ENCODE data around the gene IFNAR1. TPM values are rescaled to one million over a fixed set of nuclear protein-coding genes. Genes with fewer than 3 reads are reported as not detected.

IFNAR1 gene
- polyA plus RNA-seq, 1 donor: 26.7 TPM

DNA sequence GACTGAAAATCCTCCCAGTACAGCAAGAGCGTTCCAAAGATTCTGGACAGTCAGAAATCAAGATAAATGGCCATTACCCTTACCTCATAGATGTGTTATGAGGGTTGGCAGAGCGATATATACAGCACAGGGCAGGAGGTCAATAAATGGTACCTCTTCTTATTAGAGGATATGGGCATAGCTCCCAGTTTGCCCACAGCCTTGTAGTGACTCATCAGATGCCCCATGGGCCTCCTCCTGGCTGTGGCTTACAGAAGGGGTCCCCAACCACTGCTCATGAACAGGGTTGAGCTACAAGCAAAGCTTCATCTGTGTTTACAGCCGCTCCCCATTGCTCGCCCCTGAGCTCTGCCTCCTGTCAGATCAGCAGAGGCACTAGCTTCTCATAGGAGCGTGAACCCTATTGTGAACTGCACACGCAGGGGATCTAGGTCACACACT, 71.1 kb downstream of the IFNAR1 start:
- Histone ChIP-seq H3K27ac (ENCODE audit: low read length) (no peak overlapping the region), H3K27me3 (ENCODE audit: control insufficient read depth, insufficient read depth, low read length) (no peaks in the 10 kb centered on the region), H3K4me1 (ENCODE audit: control insufficient read depth, insufficient read depth, low read length) (no peaks in the 10 kb centered on the region), H3K9me3 (ENCODE audit: control insufficient read depth, low read depth, low read length) (no peaks in the 10 kb centered on the region), H3K36me3 (ENCODE audit: control insufficient read depth, insufficient read depth, low read length) (no peaks in the 10 kb centered on the region), H3K4me3 (ENCODE audit: low read length) (no peak overlapping the region)
- no CpG with 5 or more reads among the region's 6 CpGs for WGBS (ENCODE audit: insufficient coverage, low lambda C conversion rate)
- DNase-seq: no peak

DNA sequence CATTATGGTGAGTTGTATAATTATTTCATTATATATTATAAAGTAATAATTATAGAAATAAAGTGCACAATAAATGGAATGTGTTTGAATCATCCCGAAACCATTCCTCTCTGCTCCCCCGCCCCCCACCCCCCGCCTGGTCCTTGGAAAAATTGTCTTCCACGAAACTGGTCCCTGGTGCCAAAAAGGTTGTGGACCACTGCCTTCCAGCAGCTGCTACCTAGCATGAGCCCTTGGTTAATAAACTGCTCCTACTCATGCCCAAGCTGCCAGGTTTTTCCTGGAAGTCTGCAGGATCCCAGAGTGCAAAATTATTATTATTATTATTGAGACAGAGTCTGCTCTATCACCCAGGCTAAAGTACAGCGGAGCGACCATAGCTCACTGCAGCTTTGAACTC, 71.7 kb downstream of the IFNAR1 start:
- H3K9me3 ChIP-seq (ENCODE audit: control insufficient read depth, low read depth, low read length): no peaks in the 10 kb centered on the region
- no peak overlapping the region for H3K4me3 ChIP-seq (ENCODE audit: low read length)
- no peaks in the 10 kb centered on the region for H3K27me3 ChIP-seq (ENCODE audit: control insufficient read depth, insufficient read depth, low read length)
- WGBS (ENCODE audit: insufficient coverage, low lambda C conversion rate): no CpG with 5 or more reads among the region's 6 CpGs
- DNase-seq: no peak
- no peak overlapping the region for H3K27ac ChIP-seq (ENCODE audit: low read length)
- H3K4me1 ChIP-seq (ENCODE audit: control insufficient read depth, insufficient read depth, low read length): no peaks in the 10 kb centered on the region
- no peaks in the 10 kb centered on the region for H3K36me3 ChIP-seq (ENCODE audit: control insufficient read depth, insufficient read depth, low read length)

DNA sequence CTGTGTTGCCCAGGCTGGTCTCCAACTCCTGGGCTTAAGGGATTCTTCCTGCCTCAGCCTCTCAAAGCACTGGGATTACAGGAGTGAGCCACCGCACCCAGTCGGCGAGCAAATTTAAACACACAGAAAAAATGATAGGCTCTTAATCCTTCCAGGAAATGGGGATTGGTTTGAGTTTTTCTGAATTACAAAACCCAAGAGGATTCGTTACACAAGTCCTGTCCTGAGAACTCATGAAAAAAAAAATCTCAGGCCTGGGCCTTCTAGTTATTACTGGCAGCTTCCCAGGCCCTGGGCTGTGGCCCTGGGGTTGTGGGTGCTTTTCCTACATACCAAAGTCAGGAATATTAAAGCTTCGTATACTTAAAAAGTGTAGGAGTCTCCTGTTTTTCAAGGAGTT, 72.2 kb downstream of the IFNAR1 start:
- H3K36me3 ChIP-seq (ENCODE audit: control insufficient read depth, insufficient read depth, low read length): no peaks in the 10 kb centered on the region
- H3K4me3 ChIP-seq (ENCODE audit: low read length): no peak overlapping the region
- no peaks in the 10 kb centered on the region for H3K4me1 ChIP-seq (ENCODE audit: control insufficient read depth, insufficient read depth, low read length)
- DNase-seq: no peak
- no peaks in the 10 kb centered on the region for H3K9me3 ChIP-seq (ENCODE audit: control insufficient read depth, low read depth, low read length)
- no peak overlapping the region for H3K27ac ChIP-seq (ENCODE audit: low read length)
- no peaks in the 10 kb centered on the region for H3K27me3 ChIP-seq (ENCODE audit: control insufficient read depth, insufficient read depth, low read length)
- WGBS (ENCODE audit: insufficient coverage, low lambda C conversion rate): no CpG with 5 or more reads among the region's 5 CpGs

GRCh38 chr21:33397717-33398116, 72.9 kb downstream of the IFNAR1 start:
- Histone ChIP-seq H3K36me3 (ENCODE audit: control insufficient read depth, insufficient read depth, low read length) (no peaks in the 10 kb centered on the region), H3K27ac (ENCODE audit: low read length) (no peak overlapping the region), H3K9me3 (ENCODE audit: control insufficient read depth, low read depth, low read length) (no peaks in the 10 kb centered on the region), H3K4me3 (ENCODE audit: low read length) (no peak overlapping the region), H3K27me3 (ENCODE audit: control insufficient read depth, insufficient read depth, low read length) (no peaks in the 10 kb centered on the region), H3K4me1 (ENCODE audit: control insufficient read depth, insufficient read depth, low read length) (no peaks in the 10 kb centered on the region)
- no peak for DNase-seq
- whole genome bisulfite sequencing (ENCODE audit: insufficient coverage, low lambda C conversion rate): no CpG with 5 or more reads among the region's 3 CpGs

DNA sequence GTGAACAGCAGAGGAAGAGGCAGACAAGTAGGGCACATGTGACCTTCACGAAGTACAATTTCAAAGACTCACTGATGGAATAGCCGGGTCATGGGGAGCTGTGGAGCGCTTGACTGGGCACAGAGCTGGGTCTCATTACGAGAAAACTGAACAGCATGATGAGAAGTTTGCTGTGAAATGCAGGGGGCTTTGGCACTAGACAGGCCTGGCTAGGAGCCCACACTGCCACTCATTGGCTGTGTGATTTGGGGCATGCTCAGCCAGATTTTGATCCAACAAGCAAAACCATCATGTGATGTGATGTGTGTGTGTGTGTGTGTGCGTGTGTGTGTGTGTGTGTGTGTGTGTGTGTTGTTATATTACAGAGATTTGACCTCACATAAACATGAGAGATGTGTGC, 73.6 kb downstream of the IFNAR1 start:
- Histone ChIP-seq H3K9me3 (ENCODE audit: control insufficient read depth, low read depth, low read length) (no peaks in the 10 kb centered on the region), H3K36me3 (ENCODE audit: control insufficient read depth, insufficient read depth, low read length) (no peaks in the 10 kb centered on the region), H3K27me3 (ENCODE audit: control insufficient read depth, insufficient read depth, low read length) (no peaks in the 10 kb centered on the region), H3K4me3 (ENCODE audit: low read length) (no peak overlapping the region), H3K4me1 (ENCODE audit: control insufficient read depth, insufficient read depth, low read length) (no peaks in the 10 kb centered on the region), H3K27ac (ENCODE audit: low read length) (no peak overlapping the region)
- DNase-seq: no peak
- WGBS (ENCODE audit: insufficient coverage, low lambda C conversion rate): no CpG with 5 or more reads among the region's 5 CpGs

GRCh38 chr21:33401630-33401992, 76.8 kb downstream of the IFNAR1 start:
- Histone ChIP-seq H3K4me3 (ENCODE audit: low read length) (no peak overlapping the region), H3K4me1 (ENCODE audit: control insufficient read depth, insufficient read depth, low read length) (peaks cover 14% of the 10 kb centered on the region), H3K27me3 (ENCODE audit: control insufficient read depth, insufficient read depth, low read length) (no peaks in the 10 kb centered on the region), H3K27ac (ENCODE audit: low read length) (no peak overlapping the region), H3K9me3 (ENCODE audit: control insufficient read depth, low read depth, low read length) (no peaks in the 10 kb centered on the region), H3K36me3 (ENCODE audit: control insufficient read depth, insufficient read depth, low read length) (no peaks in the 10 kb centered on the region)
- no peak for DNase-seq
- no CpG with 5 or more reads among the region's 6 CpGs for WGBS (ENCODE audit: insufficient coverage, low lambda C conversion rate)

DNA sequence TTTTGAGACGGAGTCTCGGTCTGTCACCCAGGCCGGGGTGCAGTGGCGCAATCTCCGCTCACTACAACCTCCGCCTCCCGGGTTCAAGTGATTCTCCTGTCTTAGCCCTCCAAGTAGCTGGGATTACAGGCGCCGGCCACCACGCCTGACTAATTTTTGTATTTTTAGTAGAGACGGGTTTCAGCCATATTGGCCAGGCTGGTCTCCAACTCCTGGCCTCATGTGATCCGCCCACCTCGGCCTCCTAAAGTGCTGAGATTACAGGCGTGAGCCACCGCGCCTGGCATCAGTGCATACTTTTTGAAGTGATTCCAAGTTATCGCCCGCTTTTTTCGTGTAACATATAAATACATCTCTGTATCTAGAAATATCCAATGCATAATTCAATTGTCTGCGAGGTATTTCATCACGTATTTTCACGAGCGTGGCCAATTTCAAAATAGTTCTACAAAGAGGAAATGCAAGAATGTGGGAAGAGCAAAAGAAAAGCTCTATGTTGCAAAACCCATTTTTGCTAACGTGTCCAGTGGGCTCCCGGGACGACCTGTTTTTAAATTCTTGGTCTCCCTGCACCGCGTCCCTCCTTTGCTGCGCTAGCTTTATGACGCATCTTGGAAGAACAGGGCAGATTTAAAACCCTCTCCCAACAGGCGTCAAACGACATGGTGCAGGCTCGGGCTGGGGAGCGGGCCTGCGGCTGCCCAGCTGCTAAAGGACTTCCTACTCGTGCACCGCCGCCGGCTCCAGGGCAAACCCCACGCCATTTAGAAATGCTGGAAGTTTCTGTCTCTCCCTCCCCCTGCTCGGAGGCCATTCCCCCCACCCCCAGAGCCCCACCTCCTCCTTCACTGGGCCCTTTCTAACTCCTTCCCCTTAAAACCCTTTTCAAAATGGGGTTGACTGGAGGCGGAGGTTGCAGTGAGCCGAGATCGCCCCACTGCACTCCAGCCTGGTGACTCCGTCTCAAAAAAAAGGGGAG, 77.5 kb downstream of the IFNAR1 start:
- no peaks in the 10 kb centered on the region for H3K27me3 ChIP-seq (ENCODE audit: control insufficient read depth, insufficient read depth, low read length)
- H3K27ac ChIP-seq (ENCODE audit: low read length): peak overlapping the region; percentile 74
- H3K36me3 ChIP-seq (ENCODE audit: control insufficient read depth, insufficient read depth, low read length): no peaks in the 10 kb centered on the region
- H3K4me3 ChIP-seq (ENCODE audit: low read length): peak overlapping the region; percentile 53
- H3K9me3 ChIP-seq (ENCODE audit: control insufficient read depth, low read depth, low read length): no peaks in the 10 kb centered on the region
- peaks cover 20% of the 10 kb centered on the region for H3K4me1 ChIP-seq (ENCODE audit: control insufficient read depth, insufficient read depth, low read length)
- peak in 1 of 2 donors; percentile 65 for DNase-seq
- 100% methylated on average over 3 of the region's 45 CpGs for WGBS (ENCODE audit: insufficient coverage, low lambda C conversion rate)

- Histone ChIP-seq H3K4me3 (ENCODE audit: low read length) (peak within 1 kb of the TSS; percentile 85), H3K4me1 (ENCODE audit: control insufficient read depth, insufficient read depth, low read length) (peaks cover 20% of the 10 kb centered on the region), H3K9me3 (ENCODE audit: control insufficient read depth, low read depth, low read length) (no peaks in the 10 kb centered on the region), H3K27ac (ENCODE audit: low read length) (peak within 1 kb of the TSS; percentile 95), H3K36me3 (ENCODE audit: control insufficient read depth, insufficient read depth, low read length) (no peaks in the 10 kb centered on the region), H3K27me3 (ENCODE audit: control insufficient read depth, insufficient read depth, low read length) (no peaks in the 10 kb centered on the region)
- no CpG with 5 or more reads among the region's 89 CpGs for WGBS (ENCODE audit: insufficient coverage, low lambda C conversion rate)
- peak in 1 of 2 donors; percentile 67 for DNase-seq
Measured at GRCh38 chr21:33403128-33403785, 78.5 kb downstream of the IFNAR1 start, which contains the start of gene IFNGR2. TSS of gene IFNGR2 (plus strand) at chr21:33403413. CDS start at chr21:33403544, 131 bp downstream.

GRCh38 chr21:33403786-33404585, 79.2 kb downstream of the IFNAR1 start:
- peak in 1 of 2 donors; percentile 73 for DNase-seq
- Histone ChIP-seq H3K4me3 (ENCODE audit: low read length) (peak overlapping the region; percentile 85), H3K4me1 (ENCODE audit: control insufficient read depth, insufficient read depth, low read length) (peaks cover 20% of the 10 kb centered on the region), H3K36me3 (ENCODE audit: control insufficient read depth, insufficient read depth, low read length) (no peaks in the 10 kb centered on the region), H3K27me3 (ENCODE audit: control insufficient read depth, insufficient read depth, low read length) (no peaks in the 10 kb centered on the region), H3K9me3 (ENCODE audit: control insufficient read depth, low read depth, low read length) (no peaks in the 10 kb centered on the region), H3K27ac (ENCODE audit: low read length) (peak overlapping the region; percentile 95)
- WGBS (ENCODE audit: insufficient coverage, low lambda C conversion rate): no CpG with 5 or more reads among the region's 47 CpGs

GRCh38 chr21:33406493-33406892, 81.7 kb downstream of the IFNAR1 start:
- 44% methylated on average over 1 of the region's 5 CpGs for WGBS (ENCODE audit: insufficient coverage, low lambda C conversion rate)

More at GRCh38 chr21:33406493-33406892, 81.7 kb downstream of the IFNAR1 start:
- no peaks in the 10 kb centered on the region for H3K9me3 ChIP-seq (ENCODE audit: control insufficient read depth, low read depth, low read length)
- H3K27me3 ChIP-seq (ENCODE audit: control insufficient read depth, insufficient read depth, low read length): no peaks in the 10 kb centered on the region
- H3K36me3 ChIP-seq (ENCODE audit: control insufficient read depth, insufficient read depth, low read length): peaks cover 9% of the 10 kb centered on the region
- no peak overlapping the region for H3K4me3 ChIP-seq (ENCODE audit: low read length)
- H3K27ac ChIP-seq (ENCODE audit: low read length): peak overlapping the region; percentile 95
- peaks cover 28% of the 10 kb centered on the region for H3K4me1 ChIP-seq (ENCODE audit: control insufficient read depth, insufficient read depth, low read length)
- no peak for DNase-seq

All from large intestine (tissue), 3 donors.